MM.1S (cell line): ENCODE measurements around the gene CACNA1H.
A peak's percentile ranks its signal among the peaks of the same experiment; 100 is the strongest.

Experiments
- DNase-seq: peaks from one replicate; pipeline ENCODE4 v3.0.0-alpha.2; 2015
- H2AFZ ChIP-seq: fragments of 300-600 bp; sonication (generic); 2 replicates; pipeline ENCODE4 v1.6.0; 2016; ENCODE audit warnings: antibody characterized with exemption, low read length
- H3F3A ChIP-seq: fragments of 300-600 bp; sonication (generic); 2 replicates; pipeline ENCODE4 v1.6.1; 2016; ENCODE audit warnings: mild to moderate bottlenecking, antibody characterized with exemption, low read length, moderate library complexity, mixed read lengths; ENCODE audit not compliant: insufficient read depth
- H3K27ac ChIP-seq: fragments of 300-600 bp; sonication (generic); 2 replicates; pipeline ENCODE4 v1.5.1; 2016; ENCODE audit warnings: mild to moderate bottlenecking, low read length
- H3K27me3 ChIP-seq: fragments of 300-600 bp; sonication (generic); replicated peaks from 2 replicates; pipeline ENCODE4 v1.6.0; 2016; ENCODE audit warnings: low read length; ENCODE audit not compliant: insufficient read depth
- H3K36me3 ChIP-seq: fragments of 300-600 bp; sonication (generic); replicated peaks from 2 replicates; pipeline ENCODE4 v1.6.1; 2016; ENCODE audit warnings: mild to moderate bottlenecking, low read length, mixed read lengths; ENCODE audit not compliant: insufficient read depth
- H3K4me1 ChIP-seq: fragments of 300-600 bp; sonication (generic); 2 replicates; pipeline ENCODE4 v1.6.1; 2016; ENCODE audit warnings: low read length, mixed read lengths
- H3K4me2 ChIP-seq: fragments of 300-600 bp; sonication (generic); 2 replicates; pipeline ENCODE4 v1.6.0; 2016; ENCODE audit warnings: low read depth, low read length
- H3K4me3 ChIP-seq: fragments of 300-600 bp; sonication (generic); 2 replicates; pipeline ENCODE4 v1.5.1; 2016; ENCODE audit warnings: low read length, mixed read lengths
- H3K79me2 ChIP-seq: fragments of 300-600 bp; sonication (generic); 2 replicates; pipeline ENCODE4 v1.6.1; 2016; ENCODE audit warnings: mixed run types, low read length, mixed read lengths
- H3K9ac ChIP-seq: fragments of 300-600 bp; sonication (generic); 2 replicates; pipeline ENCODE4 v1.6.1; 2016; ENCODE audit warnings: low read length, mixed read lengths
- H3K9me2 ChIP-seq: fragments of 300-600 bp; sonication (generic); replicated peaks from 2 replicates; pipeline ENCODE4 v1.6.1; 2016; ENCODE audit warnings: mild to moderate bottlenecking, low read length, mixed read lengths; ENCODE audit not compliant: insufficient read depth
- H3K9me3 ChIP-seq: fragments of 300-600 bp; sonication (generic); replicated peaks from 2 replicates; pipeline ENCODE4 v1.6.1; 2016; ENCODE audit warnings: mild to moderate bottlenecking, low read length, mixed read lengths; ENCODE audit not compliant: insufficient read depth
- H4K20me1 ChIP-seq: fragments of 300-600 bp; sonication (generic); 2 replicates; pipeline ENCODE4 v1.6.1; 2016; ENCODE audit warnings: mild to moderate bottlenecking, low read length, moderate library complexity, mixed read lengths; ENCODE audit not compliant: insufficient read depth
- CTCF ChIP-seq: fragments of 300-600 bp; sonication (generic); IDR thresholded peaks from 2 replicates; pipeline ENCODE4 v1.5.1; 2016; ENCODE audit warnings: antibody characterized with exemption, low read length, mixed read lengths
- EZH2 ChIP-seq: fragments of 300-600 bp; sonication (generic); optimal IDR thresholded peaks from 2 replicates; pipeline ENCODE3; 2017; ENCODE audit warnings: low read depth, mild to moderate bottlenecking, antibody characterized with exemption, low read length, mixed read lengths
- EZH2phosphoT487 ChIP-seq: fragments of 300-600 bp; sonication (generic); IDR thresholded peaks from 2 replicates; pipeline ENCODE4 v1.6.1; 2018; ENCODE audit warnings: antibody characterized with exemption, low read length

CACNA1H gene

GRCh38 chr16:1258225-1258600, 105.3 kb downstream of the CACNA1H start:
- Histone ChIP-seq H4K20me1 (no peaks in the 10 kb centered on the region), H3K9ac (no peak overlapping the region), H3K27ac (no peak overlapping the region), H3K27me3 (peaks cover 71% of the 10 kb centered on the region), H3K9me3 (no peaks in the 10 kb centered on the region), H3K79me2 (no peaks in the 10 kb centered on the region), H3K4me1 (no peaks in the 10 kb centered on the region), H3K36me3 (no peaks in the 10 kb centered on the region), H3K4me3 (no peak overlapping the region), H3F3A (no peaks in the 10 kb centered on the region), H3K4me2 (no peak overlapping the region), H2AFZ (no peak overlapping the region), H3K9me2 (no peaks in the 10 kb centered on the region)
- no peak for DNase-seq
- no peak for TF ChIP-seq EZH2
- no peak for TF ChIP-seq CTCF
- TF ChIP-seq EZH2phosphoT487: no peak

- Histone ChIP-seq H3K27me3 (peaks cover 80% of the 10 kb centered on the region), H4K20me1 (no peaks in the 10 kb centered on the region), H3F3A (no peaks in the 10 kb centered on the region), H3K36me3 (no peaks in the 10 kb centered on the region), H3K4me2 (peak overlapping the region; percentile 71), H3K27ac (no peak overlapping the region), H3K4me1 (no peaks in the 10 kb centered on the region), H3K4me3 (0 out of 2 replicates have a peak overlapping the region, but pooled peaks have one; percentile 25), H3K9ac (no peak overlapping the region), H2AFZ (peak overlapping the region; percentile 20; the same call in 1 of the 2 replicates), H3K79me2 (no peaks in the 10 kb centered on the region), H3K9me2 (no peaks in the 10 kb centered on the region), H3K9me3 (no peaks in the 10 kb centered on the region)
- TF ChIP-seq EZH2: no peak
- no peak for TF ChIP-seq CTCF
- no peak for TF ChIP-seq EZH2phosphoT487
- no peak for DNase-seq
Observed at GRCh38 chr16:1258906-1259759, 106.2 kb downstream of the CACNA1H start.

- TF ChIP-seq EZH2phosphoT487: no peak
- no peak for TF ChIP-seq EZH2
- no peak for TF ChIP-seq CTCF
- no peaks in the 10 kb centered on the region for H4K20me1 ChIP-seq
- H3K4me3 ChIP-seq: no peak overlapping the region
- no peaks in the 10 kb centered on the region for H3K9me2 ChIP-seq
- no peak overlapping the region for H3K27ac ChIP-seq
- no peak overlapping the region for H3K9ac ChIP-seq
- no peak overlapping the region for H2AFZ ChIP-seq
- no peak overlapping the region for H3K4me2 ChIP-seq
- H3K9me3 ChIP-seq: no peaks in the 10 kb centered on the region
- no peak for DNase-seq
- H3K79me2 ChIP-seq: no peaks in the 10 kb centered on the region
- no peaks in the 10 kb centered on the region for H3K4me1 ChIP-seq
- peaks cover 82% of the 10 kb centered on the region for H3K27me3 ChIP-seq
- H3F3A ChIP-seq: no peaks in the 10 kb centered on the region
- no peaks in the 10 kb centered on the region for H3K36me3 ChIP-seq
Observed at GRCh38 chr16:1259760-1260068, 106.8 kb downstream of the CACNA1H start.
